Activated CD4-positive, alpha-beta T cell treated with anti-CD3 and anti-CD28 coated beads, Interleukin-2, amount 50 U/mL, for 1 hour (primary cell): ENCODE data around the gene PPFIA1.
"Not testable (repeated sequence)": the region's sequence is repeated elsewhere in the genome, so short reads cannot be mapped to it uniquely, and the experiment has no call there.

ENCODE experiments used
- DNase-seq: peaks from one replicate; pipeline ENCODE4 v3.0.0-alpha.2; 2020

The PPFIA1 gene

GRCh38 chr11:70252844-70253243 is 17.6 kb upstream of the PPFIA1 start:
- DNase-seq, result no peak

GRCh38 chr11:70255477-70256116 is 14.9 kb upstream of the PPFIA1 start:
- no peak for DNase-seq

GRCh38 chr11:70259077-70259476 is 11.4 kb upstream of the PPFIA1 start:
- not testable (repeated sequence) for DNase-seq

GRCh38 chr11:70262951-70263350 is 7.5 kb upstream of the PPFIA1 start:
- DNase-seq, result no peak

- no peak for DNase-seq
These were observed 7.1 kb upstream of the PPFIA1 start for GRCh38 chr11:70263363-70263762.

GRCh38 chr11:70265341-70265740 is 5.1 kb upstream of the PPFIA1 start:
- DNase-seq, result no peak

- no peak for DNase-seq
These were observed 3.0 kb upstream of the PPFIA1 start for GRCh38 chr11:70267405-70267950.

- DNase-seq, result no peak
These were observed 2.0 kb upstream of the PPFIA1 start for GRCh38 chr11:70268526-70268925.

GRCh38 chr11:70270877-70271648 is 573 bp downstream of the PPFIA1 start:
- peak; percentile 44 for DNase-seq

- DNase-seq, result no peak
These were observed 1.1 kb downstream of the PPFIA1 start for GRCh38 chr11:70271649-70271953.

- DNase-seq, result no peak
These were observed 1.5 kb downstream of the PPFIA1 start for GRCh38 chr11:70272009-70272408.

- DNase-seq, result no peak
These were observed 8.5 kb downstream of the PPFIA1 start for GRCh38 chr11:70278994-70279393.

- no peak for DNase-seq
These were observed 10.7 kb downstream of the PPFIA1 start for GRCh38 chr11:70281156-70281609.

GRCh38 chr11:70282012-70282411 is 11.5 kb downstream of the PPFIA1 start:
- no peak for DNase-seq

GRCh38 chr11:70288721-70289120 is 18.2 kb downstream of the PPFIA1 start:
- DNase-seq, result no peak

- DNase-seq, result no peak
These were observed 19.1 kb downstream of the PPFIA1 start for GRCh38 chr11:70289582-70289981.

- DNase-seq, result no peak
These were observed 20.0 kb downstream of the PPFIA1 start for GRCh38 chr11:70290361-70291065.

- DNase-seq, result no peak
These were observed 21.7 kb downstream of the PPFIA1 start for GRCh38 chr11:70292166-70292565.

GRCh38 chr11:70292863-70293262 is 22.4 kb downstream of the PPFIA1 start:
- no peak for DNase-seq

- not testable (repeated sequence) for DNase-seq
These were observed 24.7 kb downstream of the PPFIA1 start for GRCh38 chr11:70295166-70295565.

GRCh38 chr11:70296681-70297080 is 26.2 kb downstream of the PPFIA1 start:
- DNase-seq, result no peak

- no peak for DNase-seq
These were observed 26.9 kb downstream of the PPFIA1 start for GRCh38 chr11:70297341-70297740.

- DNase-seq, result no peak
These were observed 27.9 kb downstream of the PPFIA1 start for GRCh38 chr11:70298243-70298915.
